ENCODE data around the gene FTMT. TPM values are rescaled to one million over a fixed set of nuclear protein-coding genes. Genes with fewer than 3 reads are reported as not detected.
"Not testable (repeated sequence)": the region's sequence is repeated elsewhere in the genome, so short reads cannot be mapped to it uniquely, and the experiment has no call there.

FTMT gene
- total RNA-seq, result not detected

- ChIA-PET CTCF (no interaction called here), POLR2A (no interaction called here)
Observed at GRCh38 chr5:121851643-121852574, at the start of gene FTMT. FTMT (plus strand) TSS chr5:121851882; CDS start chr5:121851964, 82 bp downstream.

GRCh38 chr5:121805251-121805650, 46.4 kb upstream of the FTMT start:
- POLR2A ChIA-PET, result not testable (repeated sequence)

GRCh38 chr5:121805911-121806310, 45.8 kb upstream of the FTMT start:
- ChIA-PET CTCF (no interaction called here), POLR2A (no interaction called here)

More at GRCh38 chr5:121805251-121805650, 46.4 kb upstream of the FTMT start:
- CTCF ChIA-PET, result not testable (repeated sequence)

- CTCF ChIA-PET, result no interaction called here
- POLR2A ChIA-PET, result no interaction called here
Observed at GRCh38 chr5:121816164-121816563, 35.5 kb upstream of the FTMT start.

- POLR2A ChIA-PET, result no interaction called here
- CTCF ChIA-PET, result no interaction called here
Observed at GRCh38 chr5:121819682-121820261, 31.9 kb upstream of the FTMT start.

- POLR2A ChIA-PET, result no interaction called here
- CTCF ChIA-PET, result no interaction called here
Observed at GRCh38 chr5:121833617-121834016, 18.1 kb upstream of the FTMT start.

- CTCF ChIA-PET, result no interaction called here
- POLR2A ChIA-PET, result no interaction called here
Observed at GRCh38 chr5:121834021-121834420, 17.7 kb upstream of the FTMT start.

GRCh38 chr5:121841892-121842291, 9.8 kb upstream of the FTMT start:
- CTCF ChIA-PET, result no interaction called here
- POLR2A ChIA-PET, result no interaction called here

GRCh38 chr5:121850272-121850671, 1.4 kb upstream of the FTMT start:
- CTCF ChIA-PET, result no interaction called here
- POLR2A ChIA-PET, result no interaction called here

GRCh38 chr5:121853850-121854249, 2.2 kb downstream of the FTMT start:
- ChIA-PET CTCF (no interaction called here), POLR2A (interaction anchor here (0.5 kb wide), 1 partner anchor 425 kb away, joined by 3 read pairs; no protein-coding TSS in a partner anchor)

GRCh38 chr5:121862801-121863200, 11.1 kb downstream of the FTMT start:
- CTCF ChIA-PET, result no interaction called here
- POLR2A ChIA-PET, result no interaction called here

- POLR2A ChIA-PET, result no interaction called here
- CTCF ChIA-PET, result no interaction called here
Observed at GRCh38 chr5:121863753-121864285, 12.1 kb downstream of the FTMT start.

GRCh38 chr5:121867403-121867802, 15.7 kb downstream of the FTMT start:
- CTCF ChIA-PET, result no interaction called here

GRCh38 chr5:121870489-121870888, 18.8 kb downstream of the FTMT start:
- CTCF ChIA-PET, result no interaction called here
- POLR2A ChIA-PET, result no interaction called here

More at GRCh38 chr5:121867403-121867802, 15.7 kb downstream of the FTMT start:
- POLR2A ChIA-PET, result no interaction called here

GRCh38 chr5:121872856-121873255, 21.2 kb downstream of the FTMT start:
- POLR2A ChIA-PET, result no interaction called here
- CTCF ChIA-PET, result no interaction called here

GRCh38 chr5:121873409-121873808, 21.7 kb downstream of the FTMT start:
- ChIA-PET POLR2A (no interaction called here), CTCF (no interaction called here)

GRCh38 chr5:121885630-121886029, 33.9 kb downstream of the FTMT start:
- CTCF ChIA-PET, result no interaction called here
- POLR2A ChIA-PET, result no interaction called here

- POLR2A ChIA-PET, result no interaction called here
- CTCF ChIA-PET, result no interaction called here
Observed at GRCh38 chr5:121887727-121888126, 36.0 kb downstream of the FTMT start.

GRCh38 chr5:121890297-121890858, 38.7 kb downstream of the FTMT start:
- ChIA-PET CTCF (no interaction called here), POLR2A (no interaction called here)

GRCh38 chr5:121897341-121897740, 45.7 kb downstream of the FTMT start:
- POLR2A ChIA-PET, result no interaction called here
- CTCF ChIA-PET, result no interaction called here

- CTCF ChIA-PET, result no interaction called here
Observed at GRCh38 chr5:121899346-121899745, 47.7 kb downstream of the FTMT start.

More at GRCh38 chr5:121899346-121899745, 47.7 kb downstream of the FTMT start:
- POLR2A ChIA-PET, result no interaction called here

All from activated CD8-positive, alpha-beta memory T cell treated with anti-CD3 and anti-CD28 coated beads for 36 hours (primary cell).